ENCODE results near the gene MCL1. TPM values are rescaled to one million over a fixed set of nuclear protein-coding genes. Genes with fewer than 3 reads are reported as not detected.

MCL1 gene
- total RNA-seq, 1 donor from 2014 or later: 212 TPM

GRCh38 chr1:150622303-150622975 lies 43.0 kb upstream of the MCL1 start:
- peaks cover under 1% of the 10 kb centered on the region for H3K4me1 Mint-ChIP-seq (ENCODE audit: low read depth)
- H3K9me3 Mint-ChIP-seq (ENCODE audit: low read depth): no peaks in the 10 kb centered on the region
- TF ChIP-seq, protein P1, sequence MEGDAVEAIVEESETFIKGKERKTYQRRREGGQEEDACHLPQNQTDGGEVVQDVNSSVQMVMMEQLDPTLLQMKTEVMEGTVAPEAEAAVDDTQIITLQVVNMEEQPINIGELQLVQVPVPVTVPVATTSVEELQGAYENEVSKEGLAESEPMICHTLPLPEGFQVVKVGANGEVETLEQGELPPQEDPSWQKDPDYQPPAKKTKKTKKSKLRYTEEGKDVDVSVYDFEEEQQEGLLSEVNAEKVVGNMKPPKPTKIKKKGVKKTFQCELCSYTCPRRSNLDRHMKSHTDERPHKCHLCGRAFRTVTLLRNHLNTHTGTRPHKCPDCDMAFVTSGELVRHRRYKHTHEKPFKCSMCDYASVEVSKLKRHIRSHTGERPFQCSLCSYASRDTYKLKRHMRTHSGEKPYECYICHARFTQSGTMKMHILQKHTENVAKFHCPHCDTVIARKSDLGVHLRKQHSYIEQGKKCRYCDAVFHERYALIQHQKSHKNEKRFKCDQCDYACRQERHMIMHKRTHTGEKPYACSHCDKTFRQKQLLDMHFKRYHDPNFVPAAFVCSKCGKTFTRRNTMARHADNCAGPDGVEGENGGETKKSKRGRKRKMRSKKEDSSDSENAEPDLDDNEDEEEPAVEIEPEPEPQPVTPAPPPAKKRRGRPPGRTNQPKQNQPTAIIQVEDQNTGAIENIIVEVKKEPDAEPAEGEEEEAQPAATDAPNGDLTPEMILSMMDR (IDR thresholded peaks at IDR 0.05; ENCODE audit: unreplicated experiment): no peak
- H3K4me3 Mint-ChIP-seq (ENCODE audit: low read depth): no peak overlapping the region
- H3K27ac Mint-ChIP-seq: peak overlapping the region; percentile 60
- H3K27me3 Mint-ChIP-seq: no peaks in the 10 kb centered on the region
- DNase-seq (ENCODE audit: low spot score, unreplicated experiment): no peak
- H3K36me3 Mint-ChIP-seq (ENCODE audit: insufficient read depth): peaks cover 38% of the 10 kb centered on the region

- no peaks in the 10 kb centered on the region for H3K27me3 Mint-ChIP-seq
- no peaks in the 10 kb centered on the region for H3K9me3 Mint-ChIP-seq (ENCODE audit: low read depth)
- DNase-seq (ENCODE audit: low spot score, unreplicated experiment): no peak
- no peaks in the 10 kb centered on the region for H3K4me1 Mint-ChIP-seq (ENCODE audit: low read depth)
- H3K27ac Mint-ChIP-seq: peak overlapping the region; percentile 60
- H3K36me3 Mint-ChIP-seq (ENCODE audit: insufficient read depth): peaks cover 38% of the 10 kb centered on the region
- TF ChIP-seq, protein P1 (IDR thresholded peaks at IDR 0.05; ENCODE audit: unreplicated experiment): peak; percentile 72
- H3K4me3 Mint-ChIP-seq (ENCODE audit: low read depth): no peak overlapping the region
Observed at GRCh38 chr1:150621497-150622302, 42.3 kb upstream of the MCL1 start.

GRCh38 chr1:150620919-150621318 lies 41.5 kb upstream of the MCL1 start:
- Mint-ChIP-seq H3K9me3 (ENCODE audit: low read depth) (no peaks in the 10 kb centered on the region), H3K36me3 (ENCODE audit: insufficient read depth) (peaks cover 39% of the 10 kb centered on the region), H3K27me3 (no peaks in the 10 kb centered on the region), H3K4me1 (ENCODE audit: low read depth) (no peaks in the 10 kb centered on the region), H3K4me3 (ENCODE audit: low read depth) (no peak overlapping the region), H3K27ac (no peak overlapping the region)
- TF ChIP-seq, protein P1 (IDR thresholded peaks at IDR 0.05; ENCODE audit: unreplicated experiment): no peak
- DNase-seq (ENCODE audit: low spot score, unreplicated experiment): no peak

DNA sequence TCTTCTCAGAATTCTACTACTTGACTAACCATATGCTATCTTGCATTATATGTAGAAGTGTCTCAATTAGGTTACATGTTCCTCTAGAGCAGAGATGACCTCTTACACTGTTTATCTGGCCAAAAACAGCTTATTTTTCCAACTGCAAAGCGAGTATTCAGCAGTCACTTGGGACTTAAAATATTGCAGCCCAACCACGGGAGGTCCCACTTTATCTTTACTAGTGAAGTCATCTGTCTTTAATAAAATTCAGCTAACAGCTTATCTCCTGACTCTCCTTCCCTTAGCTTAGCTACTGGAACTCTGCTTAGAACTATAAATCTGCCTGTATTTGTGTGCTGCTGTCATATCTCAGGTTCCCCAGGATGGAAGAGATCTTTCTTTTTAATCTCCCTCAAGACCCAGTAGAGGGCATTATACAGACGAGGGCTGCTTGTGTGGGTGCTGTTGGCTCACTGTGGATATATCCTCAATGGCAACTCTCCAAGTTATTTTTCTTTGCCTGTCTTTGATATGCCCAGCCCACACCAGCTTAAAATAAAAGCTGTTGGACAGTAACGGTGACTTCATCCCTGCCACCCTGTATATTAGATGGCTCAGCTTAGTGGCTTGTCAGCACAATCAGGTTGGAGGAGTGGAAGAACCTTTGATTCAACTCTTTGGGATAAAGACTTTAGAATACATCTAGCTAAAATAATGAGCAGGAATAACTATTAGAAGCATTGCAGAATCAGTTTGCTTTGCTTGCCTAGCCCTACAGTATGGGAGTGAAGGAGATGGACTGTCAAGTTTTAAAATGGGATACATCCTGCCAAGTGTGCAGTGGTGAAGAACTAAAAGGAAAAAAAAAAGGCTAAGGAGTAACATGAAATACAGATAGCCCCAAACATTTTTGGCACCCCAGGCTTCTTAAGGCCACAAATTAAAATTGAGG lies 40.4 kb upstream of the MCL1 start:
- Mint-ChIP-seq H3K4me1 (ENCODE audit: low read depth) (no peaks in the 10 kb centered on the region), H3K27ac (no peak overlapping the region), H3K4me3 (ENCODE audit: low read depth) (no peak overlapping the region), H3K27me3 (no peaks in the 10 kb centered on the region), H3K9me3 (ENCODE audit: low read depth) (no peaks in the 10 kb centered on the region), H3K36me3 (ENCODE audit: insufficient read depth) (peaks cover 37% of the 10 kb centered on the region)
- TF ChIP-seq, protein P1 (IDR thresholded peaks at IDR 0.05; ENCODE audit: unreplicated experiment): no peak
- no peak for DNase-seq (ENCODE audit: low spot score, unreplicated experiment)

Data from progenitor cell of endocrine pancreas (in vitro differentiated cells).